Subcutaneous adipose tissue (tissue), 4 donors: Measurements from ENCODE around the gene EXOC6B. TPM values are rescaled to one million over a fixed set of nuclear protein-coding genes. Genes with fewer than 3 reads are reported as not detected.

Source experiments
- CTCF ChIP-seq: fragments of 450-650 bp; IDR thresholded peaks from one replicate; pipeline ENCODE4 v1.5.1; 2016; ENCODE audit warnings: low read depth, mild to moderate bottlenecking, control low read depth, antibody characterized with exemption, moderate library complexity
- total RNA-seq, 4 donors: library from RNA; depleted of rRNA; stranded (reverse); fragments of >200 nt; gene quantifications; one replicate each; pipeline ENCODE4 v1.1.0, GENCODE V29; 2016

The EXOC6B gene
- total RNA-seq, 4 donors from 2014 or later, result 33.9 to 40.5 (median 38.9) TPM

- no peak for TF ChIP-seq CTCF
Observed at GRCh38 chr2:72222829-72223564, 602.8 kb downstream of the EXOC6B start.

- no peak for TF ChIP-seq CTCF
Observed at GRCh38 chr2:72220170-72220569, 605.7 kb downstream of the EXOC6B start.

- no peak for TF ChIP-seq CTCF
Observed at GRCh38 chr2:72214429-72215143, 611.2 kb downstream of the EXOC6B start.

GRCh38 chr2:72212486-72212855 is 613.4 kb downstream of the EXOC6B start:
- no peak for TF ChIP-seq CTCF

GRCh38 chr2:72211777-72212485 is 613.9 kb downstream of the EXOC6B start:
- TF ChIP-seq CTCF, result no peak

GRCh38 chr2:72211350-72211749 is 614.5 kb downstream of the EXOC6B start:
- TF ChIP-seq CTCF, result no peak

- TF ChIP-seq CTCF, result no peak
Observed at GRCh38 chr2:72210470-72210869, 615.4 kb downstream of the EXOC6B start.
